Effector memory CD8-positive, alpha-beta T cell (primary cell): Measurements from ENCODE around the gene ABCC1.
"Not testable (repeated sequence)": the region's sequence is repeated elsewhere in the genome, so short reads cannot be mapped to it uniquely, and the experiment has no call there.

Experiments used
- ATAC-seq: fragments of 150-1000 bp; cut with Tn5 transposase; replicated peaks from 2 replicates; pipeline ENCODE4 v1.10.0; 2021; ENCODE audit warnings: mild to moderate bottlenecking, moderate library complexity
- DNase-seq, 3 experiments: peaks; one replicate each; pipeline ENCODE4 v3.0.0; 2021
- H3K27ac Mint-ChIP-seq, 2 donors: one replicate each; pipeline ENCODE4 v1.8.0; 2022; ENCODE audit warnings: mild to moderate bottlenecking in 2 of 2, mixed read lengths in 2 of 2, moderate library complexity in 2 of 2
- H3K27me3 Mint-ChIP-seq, 2 donors: one replicate each; pipeline ENCODE4 v1.8.0; 2022; ENCODE audit warnings: mixed read lengths in 2 of 2
- H3K36me3 Mint-ChIP-seq: one replicate; pipeline ENCODE4 v1.8.0; 2022; ENCODE audit warnings: mild to moderate bottlenecking, moderate library complexity, mixed read lengths; ENCODE audit not compliant: insufficient read depth
- H3K4me1 Mint-ChIP-seq, 2 donors: one replicate each; pipeline ENCODE4 v1.8.0; 2022; ENCODE audit warnings: low read depth in 2 of 2, mixed read lengths in 2 of 2
- H3K4me3 Mint-ChIP-seq, 2 donors: one replicate each; pipeline ENCODE4 v1.8.0; 2022; ENCODE audit warnings: mild to moderate bottlenecking in 2 of 2, mixed read lengths in 2 of 2, moderate library complexity in 2 of 2
- H3K9me3 Mint-ChIP-seq, 2 donors: one replicate each; pipeline ENCODE4 v1.8.0; 2022; ENCODE audit warnings: mixed read lengths in 2 of 2

The ABCC1 gene

GRCh38 chr16:15979801-15980200, 30.4 kb downstream of the ABCC1 start:
- DNase-seq (no peak), ATAC-seq (no peak)
- Mint-ChIP-seq H3K27ac (peak overlapping the region in 1 of 2 donors; percentile 70), H3K4me3 (no peak overlapping the region), H3K27me3 (no peaks in the 10 kb centered on the region), H3K9me3 (peaks cover 0 to 3% of the 10 kb centered on the region in 2 donors), H3K4me1 (peaks cover 22 to 31% of the 10 kb centered on the region in 2 donors), H3K36me3 (peaks cover 23% of the 10 kb centered on the region)

- Mint-ChIP-seq H3K36me3 (peaks cover 20% of the 10 kb centered on the region), H3K9me3 (peaks cover 0 to 3% of the 10 kb centered on the region in 2 donors), H3K27ac (peak overlapping the region in 1 of 2 donors; percentile 70)
Observed at GRCh38 chr16:15980329-15980728, 30.9 kb downstream of the ABCC1 start.

GRCh38 chr16:15981382-15981781, 32.0 kb downstream of the ABCC1 start:
- Mint-ChIP-seq H3K4me1 (peaks cover 22 to 30% of the 10 kb centered on the region in 2 donors), H3K27me3 (no peaks in the 10 kb centered on the region), H3K36me3 (peaks cover 19% of the 10 kb centered on the region), H3K9me3 (peaks cover 0 to 3% of the 10 kb centered on the region in 2 donors), H3K4me3 (no peak overlapping the region), H3K27ac (no peak overlapping the region)
- DNase-seq (no peak), ATAC-seq (no peak)

More at GRCh38 chr16:15980329-15980728, 30.9 kb downstream of the ABCC1 start:
- no peaks in the 10 kb centered on the region for H3K27me3 Mint-ChIP-seq
- no peak for DNase-seq
- no peak overlapping the region for H3K4me3 Mint-ChIP-seq
- no peak for ATAC-seq
- peaks cover 20 to 31% of the 10 kb centered on the region in 2 donors for H3K4me1 Mint-ChIP-seq

- Mint-ChIP-seq H3K27ac (peak overlapping the region in 1 of 2 donors; percentile 23), H3K36me3 (peaks cover 18% of the 10 kb centered on the region), H3K4me1 (peaks cover 21 to 34% of the 10 kb centered on the region in 2 donors)
- not testable (repeated sequence) for H3K4me3 Mint-ChIP-seq, H3K27me3 Mint-ChIP-seq, ATAC-seq, H3K9me3 Mint-ChIP-seq, DNase-seq
Observed at GRCh38 chr16:15982194-15982915, 32.9 kb downstream of the ABCC1 start.

GRCh38 chr16:15983898-15984297, 34.5 kb downstream of the ABCC1 start:
- H3K36me3 Mint-ChIP-seq = peaks cover 17% of the 10 kb centered on the region
- H3K27ac Mint-ChIP-seq = peak overlapping the region; percentile 23 to 70
- H3K27me3 Mint-ChIP-seq = no peaks in the 10 kb centered on the region
- peaks cover 0 to 3% of the 10 kb centered on the region in 2 donors for H3K9me3 Mint-ChIP-seq
- H3K4me3 Mint-ChIP-seq = no peak overlapping the region
- H3K4me1 Mint-ChIP-seq = peaks cover 29 to 45% of the 10 kb centered on the region in 2 donors
- no peak for ATAC-seq
- no peak for DNase-seq

- DNase-seq (no peak), ATAC-seq (no peak)
- H3K9me3 Mint-ChIP-seq = no peaks in the 10 kb centered on the region
- peak overlapping the region in 1 of 2 donors; percentile 59 for H3K27ac Mint-ChIP-seq
- H3K4me3 Mint-ChIP-seq = no peak overlapping the region
- H3K36me3 Mint-ChIP-seq = peaks cover 19% of the 10 kb centered on the region
- peaks cover 38 to 41% of the 10 kb centered on the region in 2 donors for H3K4me1 Mint-ChIP-seq
- H3K27me3 Mint-ChIP-seq = no peaks in the 10 kb centered on the region
Observed at GRCh38 chr16:15985144-15985543, 35.7 kb downstream of the ABCC1 start.

GRCh38 chr16:15986261-15986660, 36.8 kb downstream of the ABCC1 start:
- H3K9me3 Mint-ChIP-seq = no peaks in the 10 kb centered on the region
- H3K27ac Mint-ChIP-seq = peak overlapping the region; percentile 22 to 59
- ATAC-seq = no peak
- no peak for DNase-seq
- peaks cover 18% of the 10 kb centered on the region for H3K36me3 Mint-ChIP-seq
- H3K4me3 Mint-ChIP-seq = no peak overlapping the region
- H3K4me1 Mint-ChIP-seq = peaks cover 44 to 52% of the 10 kb centered on the region in 2 donors
- H3K27me3 Mint-ChIP-seq = no peaks in the 10 kb centered on the region

GRCh38 chr16:15988268-15989013, 39.0 kb downstream of the ABCC1 start:
- H3K27ac Mint-ChIP-seq = peak overlapping the region; percentile 17 to 79
- ATAC-seq (no peak), DNase-seq (no peak)
- H3K36me3 Mint-ChIP-seq = peaks cover 19% of the 10 kb centered on the region
- no peak overlapping the region for H3K4me3 Mint-ChIP-seq
- H3K27me3 Mint-ChIP-seq = no peaks in the 10 kb centered on the region
- no peaks in the 10 kb centered on the region for H3K9me3 Mint-ChIP-seq
- peaks cover 51 to 52% of the 10 kb centered on the region in 2 donors for H3K4me1 Mint-ChIP-seq

- Mint-ChIP-seq H3K36me3 (peaks cover 19% of the 10 kb centered on the region), H3K27me3 (no peaks in the 10 kb centered on the region), H3K4me3 (no peak overlapping the region), H3K27ac (peak overlapping the region in 1 of 2 donors; percentile 63), H3K9me3 (no peaks in the 10 kb centered on the region), H3K4me1 (peaks cover 46 to 48% of the 10 kb centered on the region in 2 donors)
- ATAC-seq (no peak), DNase-seq (no peak)
Observed at GRCh38 chr16:15990902-15991301, 41.5 kb downstream of the ABCC1 start.

GRCh38 chr16:15993128-15993527, 43.7 kb downstream of the ABCC1 start:
- Mint-ChIP-seq H3K9me3 (no peaks in the 10 kb centered on the region), H3K4me3 (no peak overlapping the region), H3K4me1 (peaks cover 27 to 38% of the 10 kb centered on the region in 2 donors), H3K36me3 (peaks cover 17% of the 10 kb centered on the region), H3K27ac (peak overlapping the region; percentile 4 to 21), H3K27me3 (no peaks in the 10 kb centered on the region)
- ATAC-seq (no peak), DNase-seq (no peak)

- DNase-seq = no peak
- Mint-ChIP-seq H3K27ac (peak overlapping the region; percentile 4 to 53), H3K9me3 (no peaks in the 10 kb centered on the region), H3K4me1 (peaks cover 27 to 38% of the 10 kb centered on the region in 2 donors), H3K4me3 (no peak overlapping the region), H3K36me3 (peaks cover 19% of the 10 kb centered on the region), H3K27me3 (no peaks in the 10 kb centered on the region)
- ATAC-seq = no peak
Observed at GRCh38 chr16:15993541-15993940, 44.1 kb downstream of the ABCC1 start.

- Mint-ChIP-seq H3K36me3 (peaks cover 13% of the 10 kb centered on the region), H3K4me3 (no peak overlapping the region), H3K27ac (peak overlapping the region in 1 of 2 donors; percentile 53), H3K9me3 (no peaks in the 10 kb centered on the region), H3K27me3 (no peaks in the 10 kb centered on the region), H3K4me1 (peaks cover 29 to 38% of the 10 kb centered on the region in 2 donors)
- ATAC-seq (no peak), DNase-seq (no peak)
Observed at GRCh38 chr16:15993946-15994665, 44.7 kb downstream of the ABCC1 start.

- Mint-ChIP-seq H3K27me3 (no peaks in the 10 kb centered on the region), H3K4me3 (no peak overlapping the region), H3K4me1 (peaks cover 21 to 29% of the 10 kb centered on the region in 2 donors), H3K36me3 (peaks cover 12% of the 10 kb centered on the region), H3K9me3 (no peaks in the 10 kb centered on the region), H3K27ac (no peak overlapping the region)
- DNase-seq = no peak
- ATAC-seq = no peak
Observed at GRCh38 chr16:15996432-15997109, 47.2 kb downstream of the ABCC1 start.
